ENCODE results near the gene ENC1. TPM values are rescaled to one million over a fixed set of nuclear protein-coding genes. Genes with fewer than 3 reads are reported as not detected.
A peak's percentile ranks its signal among the peaks of the same experiment; 100 is the strongest.

The ENC1 gene
- total RNA-seq, 1 experiment from 2014 or later, result 24.5 TPM

GRCh38 chr5:74636552-74636951, 4.0 kb downstream of the ENC1 start:
- H3K36me3 ChIP-seq (ENCODE audit: low read depth, low read length), result peaks cover 19% of the 10 kb centered on the region
- H3K9me2 ChIP-seq (replicated peaks; ENCODE audit: low read length), result no peaks in the 10 kb centered on the region
- peaks cover 69% of the 10 kb centered on the region for H3K4me1 ChIP-seq (ENCODE audit: insufficient read depth, low read length)
- no peak for ATAC-seq
- peak overlapping the region; percentile 33; the same call in 1 of the 2 replicates for H3K27ac ChIP-seq (ENCODE audit: low read length)
- H2AFZ ChIP-seq (ENCODE audit: low read length), result no peak overlapping the region
- H4K20me1 ChIP-seq (ENCODE audit: low read length), result peaks cover 40% of the 10 kb centered on the region
- ChIA-PET POLR2A (ENCODE audit: unreplicated experiment) (no interaction called here), CTCF (no interaction called here)
- peak overlapping the region; percentile 91; the same call in 1 of the 2 replicates for H3K4me3 ChIP-seq (ENCODE audit: low read length)
- peak; percentile 89 for DNase-seq
- peak overlapping the region; percentile 89 for H3K4me2 ChIP-seq (ENCODE audit: low read length)
- H3F3A ChIP-seq (ENCODE audit: low read length, unreplicated experiment), result peaks cover 19% of the 10 kb centered on the region
- H3K27me3 ChIP-seq (ENCODE audit: low read length), result no peaks in the 10 kb centered on the region
- intact Hi-C loops (cut with micrococcal nuclease), result no loop called here
- peaks cover 73% of the 10 kb centered on the region for H3K79me2 ChIP-seq (ENCODE audit: low read length)
- H3K9me3 ChIP-seq (ENCODE audit: low read length), result no peaks in the 10 kb centered on the region
- BruUV-seq (replicated peaks), result no TSS peak
- no peak overlapping the region for H3K9ac ChIP-seq (ENCODE audit: low read length)
- no peak for TF ChIP-seq EZH2phosphoT487 (IDR thresholded peaks at IDR 0.05; ENCODE audit: borderline replicate concordance, low read length)
- TF ChIP-seq EZH2 (IDR thresholded peaks at IDR 0.05; ENCODE audit: low read length, unreplicated experiment), result no peak
- TF ChIP-seq, protein P1, sequence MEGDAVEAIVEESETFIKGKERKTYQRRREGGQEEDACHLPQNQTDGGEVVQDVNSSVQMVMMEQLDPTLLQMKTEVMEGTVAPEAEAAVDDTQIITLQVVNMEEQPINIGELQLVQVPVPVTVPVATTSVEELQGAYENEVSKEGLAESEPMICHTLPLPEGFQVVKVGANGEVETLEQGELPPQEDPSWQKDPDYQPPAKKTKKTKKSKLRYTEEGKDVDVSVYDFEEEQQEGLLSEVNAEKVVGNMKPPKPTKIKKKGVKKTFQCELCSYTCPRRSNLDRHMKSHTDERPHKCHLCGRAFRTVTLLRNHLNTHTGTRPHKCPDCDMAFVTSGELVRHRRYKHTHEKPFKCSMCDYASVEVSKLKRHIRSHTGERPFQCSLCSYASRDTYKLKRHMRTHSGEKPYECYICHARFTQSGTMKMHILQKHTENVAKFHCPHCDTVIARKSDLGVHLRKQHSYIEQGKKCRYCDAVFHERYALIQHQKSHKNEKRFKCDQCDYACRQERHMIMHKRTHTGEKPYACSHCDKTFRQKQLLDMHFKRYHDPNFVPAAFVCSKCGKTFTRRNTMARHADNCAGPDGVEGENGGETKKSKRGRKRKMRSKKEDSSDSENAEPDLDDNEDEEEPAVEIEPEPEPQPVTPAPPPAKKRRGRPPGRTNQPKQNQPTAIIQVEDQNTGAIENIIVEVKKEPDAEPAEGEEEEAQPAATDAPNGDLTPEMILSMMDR (conservative IDR thresholded peaks at IDR 0.05; ENCODE audit: low read depth, low read length), result no peak

GRCh38 chr5:74636149-74636548, 4.4 kb downstream of the ENC1 start:
- no peak overlapping the region for H3K9ac ChIP-seq (ENCODE audit: low read length)
- ATAC-seq (no peak), DNase-seq (no peak)
- H3K4me2 ChIP-seq (ENCODE audit: low read length), result peak overlapping the region; percentile 89; the same call in 1 of the 2 replicates
- peaks cover 19% of the 10 kb centered on the region for H3K36me3 ChIP-seq (ENCODE audit: low read depth, low read length)
- H3F3A ChIP-seq (ENCODE audit: low read length, unreplicated experiment), result peaks cover 22% of the 10 kb centered on the region
- ChIA-PET POLR2A (ENCODE audit: unreplicated experiment) (no interaction called here), CTCF (no interaction called here)
- no peaks in the 10 kb centered on the region for H3K9me2 ChIP-seq (replicated peaks; ENCODE audit: low read length)
- H4K20me1 ChIP-seq (ENCODE audit: low read length), result peaks cover 40% of the 10 kb centered on the region
- peaks cover 73% of the 10 kb centered on the region for H3K79me2 ChIP-seq (ENCODE audit: low read length)
- intact Hi-C loops (cut with micrococcal nuclease), result no loop called here
- no peaks in the 10 kb centered on the region for H3K27me3 ChIP-seq (ENCODE audit: low read length)
- no peak overlapping the region for H3K27ac ChIP-seq (ENCODE audit: low read length)
- no peaks in the 10 kb centered on the region for H3K9me3 ChIP-seq (ENCODE audit: low read length)
- TF ChIP-seq, protein P1 (conservative IDR thresholded peaks at IDR 0.05; ENCODE audit: low read depth, low read length), result no peak
- TF ChIP-seq EZH2 (IDR thresholded peaks at IDR 0.05; ENCODE audit: low read length, unreplicated experiment), result no peak
- TF ChIP-seq EZH2phosphoT487 (IDR thresholded peaks at IDR 0.05; ENCODE audit: borderline replicate concordance, low read length), result no peak
- no peak overlapping the region for H2AFZ ChIP-seq (ENCODE audit: low read length)
- BruUV-seq (replicated peaks), result no TSS peak
- no peak overlapping the region for H3K4me3 ChIP-seq (ENCODE audit: low read length)
- H3K4me1 ChIP-seq (ENCODE audit: insufficient read depth, low read length), result peaks cover 72% of the 10 kb centered on the region

DNA sequence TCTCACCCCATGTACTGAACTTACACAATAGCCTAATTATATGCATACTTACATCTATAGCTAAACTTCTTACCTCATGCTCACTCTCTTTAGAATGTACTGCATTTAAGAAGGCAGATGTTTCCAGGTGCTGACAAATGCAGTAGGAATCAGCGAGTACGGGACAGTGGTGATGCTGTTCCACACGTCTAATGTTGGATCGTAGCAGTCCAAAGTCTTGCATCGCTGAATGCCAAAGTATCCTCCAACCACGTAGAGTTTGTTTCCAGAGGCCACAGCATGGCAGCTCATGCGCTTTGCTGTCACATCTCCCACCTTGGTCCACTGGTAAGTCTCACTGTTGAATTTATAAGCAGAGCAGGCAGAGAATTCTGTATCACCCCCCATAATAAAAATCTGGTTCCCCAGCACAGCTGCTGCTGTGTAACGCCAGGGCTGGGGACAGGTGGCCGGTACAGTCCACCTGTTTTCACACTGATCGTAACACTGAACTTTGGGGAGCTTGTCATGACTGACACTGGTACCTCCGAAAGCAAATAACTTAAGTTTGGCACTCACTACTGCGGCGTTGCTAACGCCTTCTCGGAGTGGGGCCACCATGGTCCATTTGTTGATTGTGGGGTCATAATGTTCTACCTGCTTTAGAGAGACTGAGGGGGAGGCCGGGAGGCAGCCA, 5.8 kb downstream of the ENC1 start:
- Histone ChIP-seq H3K4me2 (ENCODE audit: low read length) (no peak overlapping the region), H3K4me1 (ENCODE audit: insufficient read depth, low read length) (peaks cover 83% of the 10 kb centered on the region), H3K27me3 (ENCODE audit: low read length) (no peaks in the 10 kb centered on the region), H4K20me1 (ENCODE audit: low read length) (peaks cover 39% of the 10 kb centered on the region), H3K4me3 (ENCODE audit: low read length) (no peak overlapping the region), H2AFZ (ENCODE audit: low read length) (no peak overlapping the region), H3F3A (ENCODE audit: low read length, unreplicated experiment) (peaks cover 30% of the 10 kb centered on the region), H3K9me3 (ENCODE audit: low read length) (no peaks in the 10 kb centered on the region), H3K9me2 (replicated peaks; ENCODE audit: low read length) (no peaks in the 10 kb centered on the region), H3K27ac (ENCODE audit: low read length) (no peak overlapping the region), H3K36me3 (ENCODE audit: low read depth, low read length) (peaks cover 23% of the 10 kb centered on the region), H3K9ac (ENCODE audit: low read length) (no peak overlapping the region), H3K79me2 (ENCODE audit: low read length) (peaks cover 76% of the 10 kb centered on the region)
- TF ChIP-seq EZH2phosphoT487 (IDR thresholded peaks at IDR 0.05; ENCODE audit: borderline replicate concordance, low read length) (no peak), EZH2 (IDR thresholded peaks at IDR 0.05; ENCODE audit: low read length, unreplicated experiment) (no peak)
- TF ChIP-seq, protein P1 (conservative IDR thresholded peaks at IDR 0.05; ENCODE audit: low read depth, low read length), result no peak
- intact Hi-C loops (cut with micrococcal nuclease), result no loop called here
- DNase-seq (no peak), ATAC-seq (no peak)
- BruUV-seq (replicated peaks), result no TSS peak
- CTCF ChIA-PET, result no interaction called here
- POLR2A ChIA-PET (ENCODE audit: unreplicated experiment), result no interaction called here
